Right atrium auricular region (tissue), 2 donors: Measurements from ENCODE around the gene NCF4. TPM values are rescaled to one million over a fixed set of nuclear protein-coding genes. Genes with fewer than 3 reads are reported as not detected.

Source experiments
- DNase-seq: peaks from one replicate; pipeline ENCODE4 v3.0.0-alpha.2; 2019; ENCODE audit warnings: low spot score
- H3K27ac ChIP-seq, 2 donors: fragments of 200-600 bp; sonication (generic); 1 replicate in 1 of 2; 2 replicates in 1 of 2; pipeline ENCODE4 v1.5.1; 2016 to 2019
- H3K27me3 ChIP-seq, 2 donors: fragments of 200-600 bp; sonication (generic); one replicate each; pipeline versions ENCODE4 v1.5.1 to v1.6.0; 2017 to 2019
- H3K36me3 ChIP-seq: fragments of 200-600 bp; sonication (generic); one replicate; pipeline ENCODE4 v1.5.1; 2016
- H3K4me1 ChIP-seq, 2 donors: fragments of 200-600 bp; sonication (generic); one replicate each; pipeline versions ENCODE4 v1.5.1 to v1.6.0; 2017 to 2019
- H3K4me3 ChIP-seq, 2 donors: fragments of 200-600 bp; sonication (generic); 1 replicate in 1 of 2; 2 replicates in 1 of 2; pipeline ENCODE4 v1.5.1; 2017 to 2019; ENCODE audit warnings: mild to moderate bottlenecking in 1 of 2, moderate library complexity in 1 of 2
- H3K9me3 ChIP-seq, 2 donors: fragments of 200-600 bp; sonication (generic); one replicate each; pipeline ENCODE4 v1.5.1; 2019
- CTCF ChIP-seq, 2 donors: fragments of 200-600 bp; sonication (generic); IDR thresholded peaks; one replicate each; pipeline ENCODE4 v1.5.1; 2019; ENCODE audit warnings: antibody characterized with exemption in 2 of 2
- total RNA-seq, 2 donors: library from RNA; depleted of rRNA; stranded (reverse); fragments of >200 nt; gene quantifications; one replicate each; pipeline ENCODE4 v1.1.0, GENCODE V29; 2016

Gene NCF4
- total RNA-seq, 2 donors from 2014 or later: 3.9 to 7.0 TPM

GRCh38 chr22:36925388-36926290, 64.8 kb downstream of the NCF4 start:
- no peaks in the 10 kb centered on the region for H3K9me3 ChIP-seq
- no peak overlapping the region for H3K4me3 ChIP-seq
- peak; percentile 42 for DNase-seq
- TF ChIP-seq CTCF (IDR thresholded peaks at IDR 0.05): no peak
- no peaks in the 10 kb centered on the region for H3K36me3 ChIP-seq
- H3K4me1 ChIP-seq: peaks cover 0 to 11% of the 10 kb centered on the region in 2 donors
- no peak overlapping the region for H3K27ac ChIP-seq
- H3K27me3 ChIP-seq: no peaks in the 10 kb centered on the region

- Histone ChIP-seq H3K36me3 (no peaks in the 10 kb centered on the region), H3K27ac (no peak overlapping the region), H3K4me3 (no peak overlapping the region), H3K9me3 (no peaks in the 10 kb centered on the region), H3K27me3 (no peaks in the 10 kb centered on the region), H3K4me1 (peaks cover 0 to 11% of the 10 kb centered on the region in 2 donors)
- no peak for TF ChIP-seq CTCF (IDR thresholded peaks at IDR 0.05)
- peak; percentile 36 for DNase-seq
Measured at GRCh38 chr22:36926309-36926708, 65.5 kb downstream of the NCF4 start.

- H3K4me3 ChIP-seq: no peak overlapping the region
- H3K4me1 ChIP-seq: peaks cover 0 to 7% of the 10 kb centered on the region in 2 donors
- no peaks in the 10 kb centered on the region for H3K9me3 ChIP-seq
- no peaks in the 10 kb centered on the region for H3K36me3 ChIP-seq
- TF ChIP-seq CTCF (IDR thresholded peaks at IDR 0.05): no peak
- peak; percentile 54 for DNase-seq
- H3K27me3 ChIP-seq: no peaks in the 10 kb centered on the region
- H3K27ac ChIP-seq: no peak overlapping the region
Measured at GRCh38 chr22:36926721-36927435, 66.1 kb downstream of the NCF4 start.

Other genes with a start within 250 kb of the NCF4 start
- not detected for gene CACNG2, start 157.3 kb upstream of the NCF4 start, total RNA-seq
- gene IFT27, start 84.9 kb upstream of the NCF4 start, total RNA-seq: 10 to 100 TPM; 15.6 to 16.8 TPM
- gene PVALB, start 44.0 kb upstream of the NCF4 start, total RNA-seq: not detected
- gene CSF2RB, start 52.6 kb downstream of the NCF4 start, total RNA-seq: 1 to 10 TPM; 1.8 to 4.2 TPM
- gene TST, start 158.4 kb downstream of the NCF4 start, total RNA-seq: 10 to 100 TPM; 55.0 to 82.1 TPM
- 100 to 1,000 TPM; 102 to 116 TPM for gene MPST, start 158.7 kb downstream of the NCF4 start, total RNA-seq
- gene KCTD17, start 190.7 kb downstream of the NCF4 start, total RNA-seq: 10 to 100 TPM; 44.9 to 54.8 TPM
- gene TMPRSS6, start 248.7 kb downstream of the NCF4 start, total RNA-seq: not detected